ENCODE data around the gene UBTF.

UBTF gene

DNA sequence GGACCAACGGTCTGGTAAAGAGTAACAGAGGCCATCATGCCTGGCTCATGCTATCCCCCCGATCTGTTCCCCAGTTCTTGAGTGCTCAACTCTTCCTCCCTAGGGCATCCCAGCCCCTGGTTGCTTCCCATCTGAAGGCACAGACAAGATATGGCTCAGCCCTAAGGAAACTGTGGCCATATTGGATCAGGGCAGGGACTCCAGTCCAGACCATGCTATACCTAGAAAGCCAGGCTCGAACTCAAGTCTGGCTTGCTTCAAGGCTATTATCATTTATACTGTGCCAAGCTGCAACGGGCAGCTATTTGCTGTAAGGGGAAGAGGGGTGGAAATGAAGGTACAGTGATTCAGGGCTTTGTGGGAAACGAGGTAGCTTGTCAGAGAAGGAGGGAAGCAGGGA lies 2.8 kb downstream of the UBTF start:
- in situ Hi-C loops (cut with MboI; ENCODE audit: low sequenced_read_pairs): loop anchor here (25.0 kb wide), 1 partner anchor 296 kb away; the partner anchor contains the start of gene GPATCH8

DNA sequence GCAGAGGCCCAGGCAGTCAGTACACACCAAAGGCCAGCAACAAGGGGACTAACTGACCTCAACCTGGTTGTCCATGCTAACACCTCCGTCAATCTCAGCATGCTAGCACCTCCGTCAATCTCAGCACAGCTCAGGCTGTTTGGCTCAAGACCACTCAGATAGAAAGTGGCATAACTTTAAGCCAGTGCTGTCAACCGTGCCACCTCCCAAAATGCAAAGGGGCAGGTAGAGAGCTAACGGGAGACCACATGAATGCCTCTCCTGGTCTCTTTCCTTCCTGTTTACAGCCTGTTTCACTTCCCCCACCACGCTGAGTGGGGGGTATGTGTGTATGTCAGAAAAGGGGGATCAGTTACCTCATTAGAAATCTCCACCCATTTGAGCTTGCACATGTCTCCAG lies 3.3 kb downstream of the UBTF start:
- in situ Hi-C loops (cut with MboI; ENCODE audit: low sequenced_read_pairs): loop anchor here (25.0 kb wide), 1 partner anchor 296 kb away; the partner anchor contains the start of gene GPATCH8

DNA sequence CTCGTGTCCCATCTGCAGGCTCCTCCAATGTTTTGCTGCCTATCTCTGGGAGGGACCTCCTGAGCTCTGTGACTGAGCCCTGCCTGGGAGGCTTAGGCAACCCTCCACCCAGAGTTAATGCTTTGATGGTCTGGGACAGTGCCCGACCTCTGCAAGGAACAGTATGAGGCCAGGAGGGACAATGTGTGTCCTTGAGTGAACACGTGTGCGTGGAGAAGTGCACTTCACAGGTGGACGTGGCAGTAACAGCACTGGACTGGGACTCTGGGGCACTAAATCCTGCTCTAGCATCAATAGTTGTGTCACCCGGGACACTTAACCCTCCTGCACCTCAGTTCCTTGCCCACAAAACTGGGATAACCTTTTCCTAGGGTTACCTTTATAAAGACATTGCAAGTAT lies 4.6 kb downstream of the UBTF start:
- in situ Hi-C loops (cut with MboI; ENCODE audit: low sequenced_read_pairs): loop anchor here (25.0 kb wide), 1 partner anchor 297 kb away; the partner anchor contains the start of gene GPATCH8

DNA sequence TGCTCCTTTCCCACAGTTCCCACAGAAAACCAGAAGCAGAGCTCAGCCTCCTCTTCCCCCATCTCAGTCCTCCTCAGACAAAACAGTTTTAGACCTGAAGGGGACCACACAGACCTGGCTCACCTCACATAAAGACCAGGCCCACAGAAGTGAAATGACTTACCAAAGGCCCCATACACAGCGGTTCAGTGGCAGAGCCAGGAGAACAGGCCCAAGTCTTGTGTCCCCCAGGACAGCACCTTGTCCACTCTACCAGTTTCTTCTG lies 5.3 kb downstream of the UBTF start:
- in situ Hi-C loops (cut with MboI; ENCODE audit: low sequenced_read_pairs): loop anchor here (25.0 kb wide), 1 partner anchor 298 kb away; the partner anchor contains the start of gene GPATCH8

DNA sequence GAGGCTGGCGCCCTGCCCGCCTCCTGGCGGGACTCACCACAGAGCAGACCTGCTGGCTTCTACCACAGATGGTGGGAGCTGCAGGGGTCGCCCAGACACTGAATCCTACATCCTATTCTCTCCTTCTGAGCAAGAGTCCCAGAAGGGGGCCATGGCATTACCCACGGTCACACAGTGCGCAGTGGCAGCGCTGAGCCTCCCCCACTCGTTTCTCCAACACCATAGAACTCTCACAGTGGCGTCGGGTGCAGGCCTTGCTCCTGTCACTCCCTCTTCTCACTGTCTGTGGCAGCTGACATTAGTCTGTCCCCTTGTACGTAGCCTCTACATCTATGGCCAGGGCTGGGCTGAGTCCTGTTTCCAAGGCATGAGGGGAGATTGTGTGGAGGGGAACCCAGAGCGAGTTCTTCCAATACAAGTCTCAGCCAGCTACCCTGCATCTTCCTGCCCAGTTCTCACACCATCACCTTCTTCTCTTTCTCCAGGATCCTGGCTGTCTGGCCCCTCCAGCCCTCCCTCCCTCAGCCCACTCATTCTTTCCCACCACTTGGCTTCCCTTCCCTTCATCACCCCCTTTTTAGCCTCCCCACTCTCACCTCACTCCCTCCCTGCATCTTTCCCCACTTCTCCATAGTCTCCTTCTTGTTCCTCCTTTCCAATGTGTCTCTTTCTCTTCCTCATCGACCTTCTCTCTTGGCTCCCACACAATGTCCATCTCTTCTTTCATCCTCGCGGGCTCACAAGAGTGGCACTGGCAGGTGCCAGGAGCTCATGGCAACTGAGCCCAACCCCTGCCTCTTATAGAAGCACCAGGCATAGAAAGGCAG lies 5.9 kb downstream of the UBTF start:
- in situ Hi-C loops (cut with MboI; ENCODE audit: low sequenced_read_pairs): loop anchor here (25.0 kb wide), 1 partner anchor 299 kb away; the partner anchor contains the start of gene GPATCH8

DNA sequence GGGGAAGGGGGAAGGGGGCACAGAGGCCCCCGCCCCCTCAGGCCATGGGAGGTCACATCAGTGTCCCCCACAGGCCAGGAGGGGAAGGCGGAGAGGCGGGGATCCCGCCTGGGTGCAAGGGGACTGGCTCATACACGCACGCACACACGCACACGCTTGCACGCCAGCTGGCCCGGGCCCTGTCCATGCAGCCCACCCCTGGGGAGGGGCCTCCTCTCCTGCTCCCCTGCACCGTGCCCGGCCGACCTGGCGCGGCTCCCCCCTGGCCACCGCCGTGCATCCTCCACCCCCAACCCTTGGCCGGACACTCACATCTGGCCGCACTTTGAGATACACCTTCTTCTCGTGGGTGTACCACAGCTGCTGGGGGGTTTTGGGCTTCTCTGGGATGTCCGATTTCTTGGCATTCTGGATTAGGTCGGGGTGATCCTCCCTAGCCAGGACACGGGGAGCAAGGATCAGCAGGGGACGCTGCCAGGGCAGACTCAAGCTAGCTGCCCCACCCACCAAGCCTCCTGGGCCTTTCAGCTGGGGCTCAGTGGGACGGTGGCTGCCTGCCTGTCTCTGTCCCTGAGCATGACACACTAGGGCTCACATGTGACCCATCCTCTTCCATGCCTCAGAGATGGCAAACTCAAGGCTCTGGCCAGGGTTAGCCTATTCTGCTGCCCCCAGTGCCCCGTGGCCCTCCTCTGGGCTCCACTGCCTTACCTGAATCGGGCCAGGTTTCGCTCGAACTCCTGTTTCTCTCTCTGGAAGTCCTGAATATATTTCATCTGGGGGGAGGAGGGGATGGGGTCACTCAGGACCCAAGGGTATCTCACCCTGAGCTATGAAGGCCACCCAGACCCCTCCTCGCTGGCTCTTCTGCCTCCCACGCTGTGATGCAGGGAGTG lies 6.7 kb downstream of the UBTF start:
- in situ Hi-C loops (cut with MboI; ENCODE audit: low sequenced_read_pairs): loop anchor here (25.0 kb wide), 1 partner anchor 300 kb away; the partner anchor contains the start of gene GPATCH8

DNA sequence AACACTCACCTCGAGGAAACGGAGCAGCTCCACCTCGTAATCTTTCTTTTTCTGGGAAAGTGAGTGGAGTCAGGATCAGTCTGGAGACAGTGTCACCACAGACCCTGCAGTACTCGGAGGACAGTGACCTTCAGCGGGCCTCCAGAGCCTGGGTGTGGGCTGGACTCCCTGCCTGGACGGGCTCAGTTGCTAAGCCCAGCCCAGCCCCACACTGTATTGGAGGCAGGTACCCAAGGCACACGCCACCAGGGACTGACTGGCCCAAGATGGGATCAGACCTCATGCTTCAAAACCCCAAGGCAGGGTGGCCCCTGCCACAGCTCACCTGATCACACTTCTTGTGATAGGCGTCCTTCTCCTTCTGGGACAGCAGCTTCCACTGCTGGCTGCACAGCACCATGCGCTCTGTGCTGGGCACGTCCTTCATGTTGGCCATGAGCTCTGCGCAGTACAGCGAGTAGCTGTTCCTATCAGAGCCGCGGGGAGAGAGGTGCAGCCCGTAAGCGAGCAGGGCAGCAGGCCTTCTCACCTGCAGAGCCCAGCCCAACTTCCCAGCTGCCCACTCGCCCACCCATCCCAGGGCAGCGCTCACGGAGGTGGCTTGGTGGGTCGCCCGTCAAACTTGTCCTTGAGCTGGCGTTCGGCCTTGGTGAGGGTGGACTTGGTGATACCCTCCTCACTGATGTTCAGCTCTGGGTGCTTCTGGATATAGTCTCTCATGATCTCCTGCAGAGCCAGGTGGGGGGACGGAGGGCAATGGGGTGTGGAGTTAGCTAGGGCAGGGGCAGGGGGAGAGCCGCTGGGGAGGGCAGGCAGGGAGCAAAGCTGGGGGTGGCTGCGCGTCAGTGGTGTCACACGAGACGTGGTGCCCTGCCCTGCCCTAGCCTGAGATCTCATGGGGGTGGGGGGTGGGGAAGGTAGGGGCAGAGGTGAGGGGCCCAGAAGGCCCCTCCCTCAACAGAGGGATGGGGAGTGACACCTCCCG lies 7.9 kb downstream of the UBTF start:
- in situ Hi-C loops (cut with MboI; ENCODE audit: low sequenced_read_pairs): loop anchor here (25.0 kb wide), 1 partner anchor 301 kb away; the partner anchor contains the start of gene GPATCH8

DNA sequence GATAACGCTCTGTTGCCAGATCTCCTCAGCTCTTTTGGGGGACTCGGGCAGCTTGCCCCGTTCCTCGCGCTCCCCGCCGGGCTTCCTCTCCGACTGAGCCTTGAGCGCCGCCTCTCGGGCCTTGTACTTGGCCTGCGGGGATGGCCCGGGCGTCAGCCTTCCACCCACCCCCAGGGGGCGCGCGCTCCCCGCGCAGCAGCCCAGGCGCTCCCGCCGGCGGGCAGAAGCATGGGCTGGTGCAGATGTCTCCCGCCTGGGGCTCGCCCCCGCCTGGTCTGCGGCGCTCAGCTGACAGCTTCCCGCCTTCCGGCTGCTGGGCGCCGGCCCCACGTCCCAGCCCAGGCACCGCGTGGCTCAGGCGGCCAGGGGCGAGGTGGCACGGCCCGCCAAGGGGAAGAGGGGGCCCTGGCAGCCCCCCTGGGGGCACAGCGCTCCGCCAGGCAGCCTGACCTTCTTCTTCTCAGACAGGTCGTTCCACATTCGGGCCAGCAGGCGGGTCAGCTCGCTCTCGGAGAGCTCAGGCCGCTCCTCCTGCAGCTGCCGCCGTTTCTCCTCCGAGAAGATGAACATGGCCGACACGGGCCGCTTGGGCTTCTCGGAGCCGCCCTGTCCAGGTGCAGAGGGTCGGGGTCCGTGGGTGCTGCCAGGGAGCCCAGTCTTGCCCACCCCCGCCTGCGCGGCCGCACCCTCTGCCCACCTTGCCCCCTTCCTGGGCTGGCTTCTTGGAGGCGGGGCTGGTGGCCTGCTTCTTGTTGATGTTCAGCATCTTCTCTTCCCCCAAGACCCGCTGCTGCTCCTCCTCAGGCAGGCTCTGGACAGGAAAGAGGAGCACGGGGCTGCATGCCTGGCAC lies 8.9 kb downstream of the UBTF start:
- in situ Hi-C loops (cut with MboI; ENCODE audit: low sequenced_read_pairs): loop anchor here (25.0 kb wide), 1 partner anchor 302 kb away; the partner anchor contains the start of gene GPATCH8

DNA sequence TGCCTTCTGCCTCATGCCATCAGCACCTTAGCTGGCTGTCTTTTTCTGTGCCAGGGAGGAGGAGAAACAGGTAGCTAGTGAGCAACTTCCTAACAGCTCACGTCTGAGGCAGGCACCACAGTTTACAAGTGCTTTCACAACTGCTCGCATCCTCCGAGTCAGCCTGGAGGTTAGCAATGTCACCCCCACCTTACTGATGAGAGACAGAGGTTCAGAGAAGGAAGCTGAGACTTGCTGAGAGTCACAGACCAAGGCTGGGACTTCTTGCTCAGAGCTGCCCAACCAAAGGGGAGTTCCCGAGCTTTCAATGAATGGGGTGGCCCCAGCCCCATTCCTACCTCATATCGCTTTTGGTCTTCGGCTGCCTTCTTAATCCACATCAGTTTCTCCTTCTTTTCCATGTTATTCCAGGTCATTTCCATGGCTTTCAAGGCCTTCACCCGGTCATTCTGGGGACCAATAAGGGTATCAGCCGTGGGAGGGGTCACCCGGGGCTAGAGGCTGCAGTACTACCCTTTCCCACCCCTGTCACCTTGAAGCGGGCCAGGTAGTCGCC lies 9.6 kb downstream of the UBTF start:
- in situ Hi-C loops (cut with MboI; ENCODE audit: low sequenced_read_pairs): loop anchor here (25.0 kb wide), 1 partner anchor 302 kb away; the partner anchor contains the start of gene GPATCH8

DNA sequence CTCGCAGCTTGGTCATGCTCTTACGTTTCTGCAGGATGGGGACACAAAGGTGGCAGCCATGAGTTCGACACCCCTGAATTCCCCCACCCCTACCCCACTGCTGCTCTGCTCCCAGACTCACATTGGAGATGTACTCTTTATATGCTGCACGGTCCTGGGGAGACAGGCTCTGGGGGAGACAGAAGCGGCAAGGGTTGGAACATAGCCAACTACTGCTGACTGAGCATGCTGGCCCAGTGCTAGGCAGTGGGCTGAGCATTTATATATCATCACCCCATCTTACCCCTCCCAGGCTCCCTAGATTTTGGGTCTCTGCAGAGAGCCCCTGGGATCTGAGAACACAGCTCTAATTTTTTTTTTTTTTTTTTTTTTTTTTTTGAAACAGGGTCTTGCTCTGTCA lies 11.7 kb downstream of the UBTF start:
- in situ Hi-C loops (cut with MboI; ENCODE audit: low sequenced_read_pairs): loop anchor here (25.0 kb wide), 1 partner anchor 305 kb away; the partner anchor contains the start of gene GPATCH8

DNA sequence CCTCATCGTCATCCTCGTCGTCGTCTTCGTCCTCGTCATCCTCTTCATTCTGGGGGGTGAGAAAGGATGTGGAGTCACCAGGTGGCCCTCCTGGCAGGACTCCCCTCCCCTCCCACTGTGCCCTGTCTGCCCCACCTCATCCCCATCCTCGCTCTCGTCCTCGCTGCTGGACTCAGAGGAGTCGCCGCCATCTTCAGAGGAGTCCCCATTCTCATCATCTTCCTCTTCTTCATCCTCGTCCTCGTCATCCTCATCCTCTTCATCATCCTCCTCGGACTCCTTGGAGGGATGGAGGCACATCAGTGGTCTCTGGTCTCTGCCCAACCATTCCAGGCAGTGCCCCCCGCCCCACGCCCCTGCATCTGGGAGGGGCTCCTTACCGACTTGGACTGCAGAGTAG lies 12.2 kb downstream of the UBTF start:
- in situ Hi-C loops (cut with MboI; ENCODE audit: low sequenced_read_pairs): loop anchor here (25.0 kb wide), 1 partner anchor 305 kb away; the partner anchor contains the start of gene GPATCH8

DNA sequence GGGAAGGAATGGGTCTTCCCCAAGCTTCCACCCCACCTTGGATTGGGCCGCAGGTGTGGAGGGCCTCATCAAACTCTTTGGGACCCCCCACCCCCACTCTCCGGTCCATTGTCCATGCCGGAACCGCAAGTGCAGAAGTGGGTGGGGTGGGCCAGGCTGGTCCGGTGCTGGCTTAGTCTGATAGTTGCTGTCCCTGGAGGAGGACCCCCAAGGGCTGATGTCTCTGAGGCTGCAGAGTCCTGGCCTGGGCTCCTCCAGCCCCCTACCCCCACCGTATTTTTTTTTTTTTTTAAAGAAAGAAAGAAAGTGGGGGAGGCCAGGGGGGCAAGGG lies 12.7 kb downstream of the UBTF start:
- in situ Hi-C loops (cut with MboI; ENCODE audit: low sequenced_read_pairs): loop anchor here (25.0 kb wide), 1 partner anchor 306 kb away; the partner anchor contains the start of gene GPATCH8

DNA sequence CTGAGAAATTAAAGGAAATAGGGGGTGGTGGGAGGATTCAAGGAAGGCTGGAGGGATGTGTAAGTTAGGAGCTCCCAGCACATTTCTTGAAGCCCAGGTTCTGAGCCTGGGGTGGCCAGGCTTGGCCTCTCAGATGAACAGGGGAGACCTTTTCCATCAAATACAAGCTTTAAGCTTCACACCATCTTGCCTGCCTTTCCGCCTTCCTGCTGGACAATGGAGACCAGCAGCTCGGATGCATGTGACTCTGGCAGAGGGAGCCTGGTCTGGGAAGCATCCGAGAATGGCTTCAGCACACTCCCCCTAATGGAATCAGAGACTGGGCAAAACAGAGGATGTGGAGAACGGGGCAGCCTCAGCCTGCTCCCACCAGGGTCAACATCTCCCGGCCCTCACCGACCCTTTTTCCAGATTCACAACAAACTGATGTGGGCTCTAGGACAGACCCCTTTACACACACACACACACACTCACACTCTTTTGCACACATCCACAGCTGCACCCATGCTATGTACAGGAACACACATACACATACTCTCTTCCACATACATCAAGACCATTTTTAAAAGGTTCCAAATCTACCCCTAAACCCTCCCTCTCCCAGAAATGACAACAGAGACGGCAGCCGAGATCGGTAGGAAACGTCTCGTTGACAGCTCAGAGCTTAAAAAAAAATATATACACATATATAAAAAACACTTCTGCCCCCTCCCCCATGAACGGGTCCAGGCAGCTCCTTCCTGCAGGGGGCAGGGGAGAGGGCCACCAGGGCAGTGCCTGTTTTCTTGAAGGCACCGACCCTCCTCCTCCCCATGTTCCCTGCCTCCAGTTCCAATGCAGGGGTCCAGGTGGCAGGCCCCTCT lies 13.3 kb downstream of the UBTF start:
- in situ Hi-C loops (cut with MboI; ENCODE audit: low sequenced_read_pairs): loop anchor here (25.0 kb wide), 1 partner anchor 306 kb away; the partner anchor contains the start of gene GPATCH8

DNA sequence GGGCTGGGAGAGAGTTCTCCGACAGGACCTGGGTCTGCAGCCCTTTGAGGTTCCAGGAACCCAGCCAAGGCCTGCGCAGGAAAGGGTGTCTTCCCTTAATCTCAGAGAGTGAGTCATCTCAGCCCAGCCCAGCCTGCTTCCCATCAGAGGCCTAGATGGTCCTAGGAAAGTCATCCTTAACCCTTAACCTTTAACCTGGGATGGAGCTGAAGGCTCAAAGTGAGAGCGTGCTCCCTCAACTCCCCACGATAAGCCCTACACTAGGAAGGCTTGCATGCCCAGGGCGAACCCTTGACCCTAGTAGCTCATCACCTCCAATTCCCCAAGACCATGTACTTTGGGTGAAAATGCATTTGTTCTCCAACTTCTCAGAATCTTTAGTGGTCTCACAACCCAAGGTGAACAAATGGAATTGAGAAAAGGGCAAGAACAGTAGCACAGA lies 15.0 kb downstream of the UBTF start:
- in situ Hi-C loops (cut with MboI; ENCODE audit: low sequenced_read_pairs): loop anchor here (25.0 kb wide), 1 partner anchor 308 kb away; the partner anchor contains the start of gene GPATCH8

DNA sequence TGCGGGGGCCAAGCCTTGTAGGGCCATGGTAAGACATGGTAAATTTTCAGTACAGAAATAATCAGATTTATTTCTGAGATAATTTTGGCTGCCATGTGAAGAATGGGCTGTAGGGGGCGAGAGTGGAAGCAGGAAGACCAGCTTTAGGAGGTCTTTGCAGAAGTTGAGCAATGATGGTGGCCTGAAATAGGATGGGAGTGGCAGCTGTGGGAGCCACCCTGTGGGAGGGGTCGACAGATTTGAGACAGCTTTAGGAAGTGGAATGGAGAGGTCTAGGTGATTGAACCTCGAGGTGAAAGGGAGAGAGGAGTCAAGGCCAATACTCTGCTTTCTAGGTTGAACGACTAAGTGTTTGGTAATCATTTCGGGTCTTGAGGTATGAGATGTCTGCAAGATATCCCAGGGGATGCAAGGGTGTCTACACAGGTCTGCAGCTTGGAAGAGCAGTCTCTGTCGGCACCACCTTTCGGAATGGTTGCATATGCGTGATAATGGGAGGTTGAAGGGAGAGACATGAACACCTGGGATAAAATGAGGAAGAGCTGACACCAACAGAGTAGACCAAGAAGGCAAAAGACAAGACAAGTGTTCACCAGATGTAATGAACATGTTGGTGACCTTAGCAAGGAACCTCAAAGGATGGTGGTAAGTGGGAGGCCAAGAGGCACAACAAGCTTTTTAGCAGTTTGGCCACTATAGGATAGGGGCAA lies 15.6 kb downstream of the UBTF start:
- in situ Hi-C loops (cut with MboI; ENCODE audit: low sequenced_read_pairs): loop anchor here (25.0 kb wide), 1 partner anchor 308 kb away; the partner anchor contains the start of gene GPATCH8

DNA sequence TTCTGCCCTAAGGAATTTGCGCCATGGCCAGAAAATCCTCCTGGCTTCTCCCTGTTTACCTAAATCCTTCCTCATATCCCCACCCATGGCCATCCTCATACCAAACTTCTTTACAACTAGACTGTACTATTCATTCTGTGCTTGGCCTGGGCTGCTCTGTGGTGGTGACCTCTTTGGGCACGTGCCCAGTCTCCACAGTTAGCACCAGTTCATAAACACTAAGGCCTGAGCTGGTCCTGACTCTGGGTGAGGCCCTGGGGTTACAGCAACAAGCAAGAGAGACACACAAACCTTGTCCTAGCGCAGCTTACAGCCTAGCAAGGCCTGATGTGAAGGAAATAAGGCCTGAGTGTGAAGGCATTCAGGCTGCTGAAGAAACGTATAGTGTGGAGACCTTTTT lies 16.7 kb downstream of the UBTF start:
- in situ Hi-C loops (cut with MboI; ENCODE audit: low sequenced_read_pairs): loop anchor here (25.0 kb wide), 1 partner anchor 310 kb away; the partner anchor contains the start of gene GPATCH8

All from HL-60/S4 treated with retinoic acid at 250 ng/mL for 4 days and 3 days (cell line).